Measurements from ENCODE around the gene SNAP25.

Gene SNAP25

GRCh38 chr20:10307359-10307735, 88.7 kb downstream of the SNAP25 start:
- DNase-seq, result no peak

- DNase-seq, result no peak
Observed at GRCh38 chr20:10308652-10309051, 90.0 kb downstream of the SNAP25 start.

GRCh38 chr20:10309326-10309725, 90.7 kb downstream of the SNAP25 start:
- no peak for DNase-seq

- no peak for DNase-seq
Observed at GRCh38 chr20:10312111-10312510, 93.5 kb downstream of the SNAP25 start.

GRCh38 chr20:10313215-10313614, 94.6 kb downstream of the SNAP25 start:
- DNase-seq, result no peak

GRCh38 chr20:10313701-10314100, 95.1 kb downstream of the SNAP25 start:
- DNase-seq, result no peak

- DNase-seq, result no peak
Observed at GRCh38 chr20:10314198-10314597, 95.6 kb downstream of the SNAP25 start.

GRCh38 chr20:10315138-10315537, 96.5 kb downstream of the SNAP25 start:
- DNase-seq, result no peak

GRCh38 chr20:10316582-10316981, 98.0 kb downstream of the SNAP25 start:
- no peak for DNase-seq

- no peak for DNase-seq
Observed at GRCh38 chr20:10318291-10319024, 99.8 kb downstream of the SNAP25 start.

GRCh38 chr20:10319855-10320254, 101.2 kb downstream of the SNAP25 start:
- DNase-seq, result no peak

- DNase-seq, result no peak
Observed at GRCh38 chr20:10321138-10321717, 102.6 kb downstream of the SNAP25 start.

- DNase-seq, result no peak
Observed at GRCh38 chr20:10322073-10323012, 103.7 kb downstream of the SNAP25 start.

- no peak for DNase-seq
Observed at GRCh38 chr20:10323729-10324128, 105.1 kb downstream of the SNAP25 start.

- DNase-seq, result no peak
Observed at GRCh38 chr20:10324198-10324847, 105.7 kb downstream of the SNAP25 start.

- no peak for DNase-seq
Observed at GRCh38 chr20:10328897-10329255, 110.2 kb downstream of the SNAP25 start.

GRCh38 chr20:10329387-10330005, 110.9 kb downstream of the SNAP25 start:
- DNase-seq, result no peak

GRCh38 chr20:10330071-10330470, 111.4 kb downstream of the SNAP25 start:
- no peak for DNase-seq

- no peak for DNase-seq
Observed at GRCh38 chr20:10332656-10333415, 114.2 kb downstream of the SNAP25 start.

GRCh38 chr20:10336959-10337729, 118.5 kb downstream of the SNAP25 start:
- no peak for DNase-seq

Measured in activated effector memory CD4-positive, alpha-beta T cell treated with anti-CD3 and anti-CD28 coated beads, Interleukin-2, amount 50 U/mL, for 16 hours (primary cell).